OCI-LY7 (cell line): Measurements from ENCODE around the gene PTGER3.

Source experiments
- CTCF ChIP-seq: fragments of 200-600 bp; sonication (generic); conservative IDR thresholded peaks from 2 replicates; pipeline ENCODE4 v1.5.1; 2014; ENCODE audit warnings: mild to moderate bottlenecking, antibody characterized with exemption, low read length, moderate library complexity, mixed read lengths
- EZH2phosphoT487 ChIP-seq: fragments of 200-600 bp; sonication (generic); IDR thresholded peaks from 2 replicates; pipeline ENCODE4 v1.6.1; 2018; ENCODE audit warnings: low read depth, borderline replicate concordance, mild to moderate bottlenecking, mixed run types, antibody characterized with exemption, low read length, moderate library complexity, mixed read lengths

DNA sequence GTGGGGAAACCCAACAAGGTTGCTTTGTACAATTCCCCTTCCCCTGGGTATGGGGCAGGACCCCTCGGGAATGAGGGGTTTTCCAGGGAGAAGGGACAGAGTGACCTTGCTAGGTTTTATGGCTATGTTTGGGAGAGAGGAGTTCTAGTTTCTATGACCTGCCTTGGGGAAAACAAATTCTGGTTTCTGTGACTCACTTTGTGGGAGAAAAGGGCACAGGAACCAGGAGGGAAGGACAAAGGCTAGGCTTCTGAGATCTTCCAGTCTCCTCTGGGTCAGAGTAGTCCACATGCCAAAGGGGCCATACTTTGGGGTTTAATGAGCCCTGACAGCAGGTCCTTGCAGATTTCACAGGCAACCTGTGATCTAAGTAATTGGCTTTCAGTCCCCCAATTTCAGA is 5.5 kb upstream of the PTGER3 start:
- no peak for TF ChIP-seq CTCF
- TF ChIP-seq EZH2phosphoT487 = no peak
